GM12865 (cell line): ENCODE results near the gene RND2.

ENCODE experiments used
- DNase-seq: peaks from one replicate; pipeline ENCODE4 v3.0.0; 2010; ENCODE audit warnings: low read depth
- H3K4me3 ChIP-seq: 2 replicates; pipeline ENCODE4 v1.5.1; 2011; ENCODE audit warnings: mild to moderate bottlenecking, low read depth, low read length, control low read depth
- TF ChIP-seq, protein P1 (sequence below): IDR thresholded peaks from 2 replicates; pipeline ENCODE4 v1.5.1; 2011; ENCODE audit warnings: low read length, control low read depth, low read depth, inconsistent platforms; ENCODE audit not compliant: insufficient read depth; ENCODE audit errors: missing control alignments

Gene RND2

DNA sequence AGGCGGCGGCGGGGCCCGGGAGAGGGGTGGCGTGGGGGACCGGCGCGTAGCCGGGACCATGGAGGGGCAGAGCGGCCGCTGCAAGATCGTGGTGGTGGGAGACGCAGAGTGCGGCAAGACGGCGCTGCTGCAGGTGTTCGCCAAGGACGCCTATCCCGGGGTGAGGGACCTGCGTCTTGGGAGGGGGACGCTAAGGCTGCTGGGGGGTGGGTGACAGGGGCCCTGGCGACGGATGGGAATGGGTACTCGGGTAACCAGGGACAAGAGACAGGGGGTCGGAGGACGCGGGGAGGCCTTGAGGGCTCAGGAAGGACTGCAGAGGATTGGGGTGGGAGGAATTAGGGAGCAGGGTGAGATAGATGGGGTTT lies 243 bp downstream of the RND2 start:
- no peak overlapping the region for H3K4me3 ChIP-seq
- no peak for DNase-seq
- TF ChIP-seq, protein P1, sequence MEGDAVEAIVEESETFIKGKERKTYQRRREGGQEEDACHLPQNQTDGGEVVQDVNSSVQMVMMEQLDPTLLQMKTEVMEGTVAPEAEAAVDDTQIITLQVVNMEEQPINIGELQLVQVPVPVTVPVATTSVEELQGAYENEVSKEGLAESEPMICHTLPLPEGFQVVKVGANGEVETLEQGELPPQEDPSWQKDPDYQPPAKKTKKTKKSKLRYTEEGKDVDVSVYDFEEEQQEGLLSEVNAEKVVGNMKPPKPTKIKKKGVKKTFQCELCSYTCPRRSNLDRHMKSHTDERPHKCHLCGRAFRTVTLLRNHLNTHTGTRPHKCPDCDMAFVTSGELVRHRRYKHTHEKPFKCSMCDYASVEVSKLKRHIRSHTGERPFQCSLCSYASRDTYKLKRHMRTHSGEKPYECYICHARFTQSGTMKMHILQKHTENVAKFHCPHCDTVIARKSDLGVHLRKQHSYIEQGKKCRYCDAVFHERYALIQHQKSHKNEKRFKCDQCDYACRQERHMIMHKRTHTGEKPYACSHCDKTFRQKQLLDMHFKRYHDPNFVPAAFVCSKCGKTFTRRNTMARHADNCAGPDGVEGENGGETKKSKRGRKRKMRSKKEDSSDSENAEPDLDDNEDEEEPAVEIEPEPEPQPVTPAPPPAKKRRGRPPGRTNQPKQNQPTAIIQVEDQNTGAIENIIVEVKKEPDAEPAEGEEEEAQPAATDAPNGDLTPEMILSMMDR = no peak

DNA sequence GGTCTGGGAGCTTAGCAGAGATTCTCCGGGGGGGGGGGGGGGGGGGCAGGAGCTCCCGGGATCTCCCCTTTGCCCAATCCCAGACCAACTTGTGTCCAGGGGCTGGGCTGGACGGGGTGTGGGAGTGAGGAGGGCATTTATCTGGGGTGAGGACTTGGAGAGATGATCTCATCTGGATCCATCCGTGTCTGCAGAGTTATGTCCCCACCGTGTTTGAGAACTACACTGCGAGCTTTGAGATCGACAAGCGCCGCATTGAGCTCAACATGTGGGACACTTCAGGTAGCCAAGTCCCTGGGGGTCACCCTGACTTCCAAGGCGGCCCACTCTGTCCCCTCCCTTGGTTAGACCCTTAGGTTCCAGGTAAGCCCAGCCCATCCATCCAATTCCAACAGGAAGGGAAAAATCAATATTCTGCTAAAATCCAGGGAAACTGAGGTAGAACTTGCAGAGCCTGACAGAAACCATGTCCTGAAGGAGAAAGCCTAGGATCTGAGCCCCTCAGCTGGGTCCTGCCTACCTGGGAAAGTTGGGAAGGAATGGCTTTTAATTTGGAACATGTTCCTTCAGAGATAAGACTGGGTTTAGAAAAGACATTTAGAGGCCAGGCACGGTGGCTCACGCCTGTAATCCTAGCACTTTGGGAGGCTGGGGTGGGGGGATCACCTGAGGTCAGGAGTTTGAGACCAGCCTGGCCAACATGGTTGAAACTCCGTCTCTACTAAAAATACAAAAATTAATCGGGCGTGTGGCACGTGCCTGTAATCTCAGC lies 921 bp downstream of the RND2 start:
- DNase-seq = no peak
- TF ChIP-seq, protein P1 = no peak
- H3K4me3 ChIP-seq = no peak overlapping the region

DNA sequence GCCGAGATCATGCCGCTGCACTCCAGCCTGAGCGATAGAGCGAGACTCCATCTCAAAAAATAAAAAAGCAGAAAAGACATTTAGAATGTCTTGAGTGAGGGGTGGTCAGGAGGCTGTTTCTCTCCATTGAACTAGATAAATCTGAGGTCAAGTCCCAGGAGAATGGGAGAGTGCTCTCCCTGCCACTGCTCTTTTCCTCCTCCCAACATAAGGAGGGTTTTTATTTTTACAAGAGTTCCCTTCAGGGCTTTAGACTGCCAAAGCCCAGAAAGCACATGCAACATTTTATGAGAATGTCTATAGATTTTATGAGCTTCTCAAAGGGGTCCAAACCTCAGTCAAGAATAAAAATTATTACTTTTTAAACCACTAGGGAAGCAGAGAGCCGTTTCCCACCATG lies 1.6 kb downstream of the RND2 start:
- TF ChIP-seq, protein P1 = no peak
- no peak for DNase-seq
- no peak overlapping the region for H3K4me3 ChIP-seq

DNA sequence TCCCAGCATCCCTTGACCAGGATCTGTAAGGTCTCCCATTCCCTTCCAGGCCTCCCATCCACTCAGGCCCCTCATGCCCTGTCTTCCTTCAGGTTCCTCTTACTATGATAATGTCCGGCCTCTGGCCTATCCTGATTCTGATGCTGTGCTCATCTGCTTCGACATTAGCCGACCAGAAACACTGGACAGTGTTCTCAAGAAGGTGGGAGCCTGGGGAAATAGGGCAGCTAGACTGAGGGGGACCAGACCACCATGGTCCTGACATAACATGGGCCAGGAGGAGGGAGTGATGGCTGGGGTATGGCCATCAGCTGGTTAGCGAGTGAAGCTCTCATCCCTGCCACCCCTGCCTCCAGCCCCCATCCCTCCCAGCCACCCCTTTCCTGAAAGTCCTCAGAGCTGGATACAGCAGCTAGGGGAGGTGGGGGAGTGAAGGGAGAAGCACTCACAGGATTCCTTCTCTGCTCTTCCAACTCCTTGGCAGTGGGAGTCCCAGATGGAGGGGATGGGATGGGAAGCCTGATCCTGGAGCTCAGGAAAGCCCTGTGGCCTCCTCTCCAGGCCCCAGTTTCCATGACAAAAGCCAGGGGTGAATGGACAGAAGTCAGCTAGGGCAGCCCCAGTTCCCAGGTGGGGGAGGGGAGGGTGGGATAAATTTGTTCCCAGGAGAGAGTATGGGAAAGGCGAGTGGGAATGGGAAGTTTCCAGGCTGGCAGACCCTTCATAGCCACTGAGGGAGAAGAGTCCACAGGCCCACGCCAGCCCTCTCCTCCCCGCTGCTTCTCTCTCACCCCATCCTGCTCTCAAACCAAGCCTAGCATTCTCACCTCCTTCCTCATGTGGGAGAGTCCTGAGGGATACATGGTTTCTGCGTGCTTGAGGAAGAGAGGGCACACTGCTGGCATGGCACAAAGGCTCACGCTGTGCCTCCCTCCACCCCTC lies 2.3 kb downstream of the RND2 start:
- TF ChIP-seq, protein P1 = no peak
- H3K4me3 ChIP-seq = no peak overlapping the region
- DNase-seq = no peak

DNA sequence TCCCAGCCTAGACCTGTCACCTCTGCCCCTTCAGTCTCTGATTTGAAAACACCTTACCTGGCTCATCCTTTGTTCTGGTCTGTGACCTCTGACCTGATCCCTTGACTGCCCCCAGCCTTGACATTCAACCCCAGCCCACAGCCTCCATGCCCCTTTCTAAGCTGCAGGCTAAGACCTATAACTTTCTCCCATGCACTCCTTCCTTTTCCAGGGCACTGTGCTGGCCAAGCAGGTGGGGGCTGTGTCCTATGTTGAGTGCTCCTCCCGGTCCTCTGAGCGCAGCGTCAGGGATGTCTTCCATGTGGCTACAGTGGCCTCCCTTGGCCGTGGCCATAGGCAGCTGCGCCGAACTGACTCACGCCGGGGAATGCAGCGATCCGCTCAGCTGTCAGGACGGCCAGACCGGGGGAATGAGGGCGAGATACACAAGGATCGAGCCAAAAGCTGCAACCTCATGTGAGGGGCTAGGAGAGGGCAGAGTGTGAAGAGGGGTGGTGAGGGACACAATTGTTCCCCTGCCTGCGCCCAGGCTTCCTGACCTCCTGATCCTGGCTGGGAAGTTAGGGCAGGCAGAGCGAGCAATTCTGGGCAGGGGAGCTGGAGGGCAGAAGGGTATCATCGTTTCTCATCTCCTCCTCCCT lies 3.3 kb downstream of the RND2 start:
- no peak for DNase-seq
- TF ChIP-seq, protein P1 = no peak
- no peak overlapping the region for H3K4me3 ChIP-seq

DNA sequence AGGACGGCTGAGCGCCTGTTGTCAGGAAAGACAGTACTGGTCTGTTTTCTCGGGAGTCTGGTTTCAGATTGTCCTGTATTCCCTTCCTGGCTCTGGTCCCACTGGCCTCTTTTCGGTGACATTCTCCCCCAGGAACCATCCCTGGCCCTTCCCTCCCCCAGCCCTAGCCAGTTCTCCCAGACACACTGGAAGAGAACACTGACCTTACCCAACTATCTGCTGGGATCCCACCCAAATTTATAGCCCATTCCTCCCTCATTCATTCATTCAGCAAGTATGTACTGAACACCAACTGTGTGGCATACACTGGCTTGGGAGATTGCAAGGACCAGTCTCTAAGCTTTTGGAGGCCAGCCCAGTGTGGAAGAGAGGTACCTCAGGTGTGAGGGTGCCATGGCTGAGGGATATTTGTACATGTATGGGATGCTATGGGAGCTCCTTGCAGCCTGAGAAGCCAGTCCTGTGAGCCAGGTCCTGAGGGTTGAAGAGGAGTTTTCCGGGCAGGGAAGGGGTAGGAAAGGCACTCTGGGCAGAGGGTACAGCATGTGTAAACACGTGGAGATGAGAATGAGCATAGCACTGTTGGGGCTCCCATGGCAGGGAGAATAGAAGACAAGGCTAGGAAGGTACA lies 5.2 kb downstream of the RND2 start:
- TF ChIP-seq, protein P1 = no peak
- DNase-seq = no peak
- H3K4me3 ChIP-seq = no peak overlapping the region
